Activated T-cell treated with anti-CD3 and anti-CD28 coated beads for 24 hours (primary cell): ENCODE measurements around the gene HCK.

Experiments used
- DNase-seq: peaks from one replicate; pipeline ENCODE4 v3.0.0-alpha.2; 2020; ENCODE audit warnings: low read depth

HCK gene

DNA sequence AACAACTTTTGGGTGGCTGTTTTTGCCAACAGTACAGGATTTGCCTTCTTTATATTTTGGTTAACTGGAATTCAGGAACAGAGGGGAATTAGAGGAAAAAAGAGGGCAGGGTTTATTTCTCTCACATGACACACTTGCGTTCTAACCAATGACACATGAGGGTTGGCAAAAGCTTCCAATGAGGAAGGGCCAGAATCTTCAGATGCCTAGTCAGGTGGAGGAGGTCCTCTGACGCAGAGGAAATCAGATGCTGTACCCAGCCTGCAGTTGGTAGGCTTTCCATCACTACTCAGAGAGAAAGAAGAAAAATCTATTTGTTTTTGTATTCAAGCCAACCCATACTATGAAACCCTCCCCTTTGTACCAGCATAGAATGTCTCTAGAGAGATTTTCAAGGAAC, 78.3 kb downstream of the HCK start:
- DNase-seq = no peak

GRCh38 chr20:32130965-32131364, 78.9 kb downstream of the HCK start:
- DNase-seq = no peak

GRCh38 chr20:32132911-32133549, 81.0 kb downstream of the HCK start:
- DNase-seq = no peak

DNA sequence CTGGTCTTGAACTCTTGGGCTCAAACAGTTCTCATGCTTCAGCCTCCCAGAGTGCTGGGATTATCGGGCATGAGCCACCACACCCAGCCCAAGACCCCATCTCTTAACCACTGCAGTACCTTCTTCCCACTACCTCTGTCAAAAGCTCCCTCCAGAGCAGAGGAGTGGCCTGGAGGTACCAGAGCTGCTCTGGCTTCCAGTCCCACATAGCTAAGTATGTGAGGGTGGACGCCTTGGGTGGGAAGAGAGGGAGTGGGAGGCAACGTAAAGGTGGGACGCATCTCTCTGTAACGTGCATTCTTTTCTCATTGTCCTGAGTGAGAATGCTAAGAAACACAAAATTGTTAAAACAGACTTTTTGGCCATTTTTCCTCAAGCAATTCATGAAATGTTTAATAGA, 82.0 kb downstream of the HCK start:
- DNase-seq = no peak

DNA sequence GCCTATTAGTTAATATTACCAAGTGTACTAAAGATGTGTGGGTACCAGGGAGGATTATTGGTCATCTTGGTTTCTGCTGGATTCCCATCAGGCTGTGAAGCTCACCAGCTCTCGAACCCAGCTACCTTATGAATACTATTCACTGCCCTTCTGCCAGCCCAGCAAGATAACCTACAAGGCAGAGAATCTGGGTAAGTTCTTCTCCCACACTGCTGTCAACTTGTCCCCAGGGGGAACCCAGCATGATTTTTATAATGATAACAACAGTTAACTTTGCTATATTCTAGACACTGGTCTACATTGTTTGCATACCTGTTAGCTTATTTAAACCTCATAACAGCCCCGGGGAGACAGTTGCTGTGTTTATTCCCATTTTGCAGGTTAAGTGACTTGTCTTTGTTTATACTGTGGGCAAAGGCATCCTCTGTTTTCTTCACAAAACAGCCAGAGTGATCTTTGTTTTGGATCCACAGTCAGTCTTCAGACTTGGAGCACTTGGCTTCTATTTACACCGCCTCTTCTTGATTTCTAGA, 84.0 kb downstream of the HCK start:
- DNase-seq = no peak

DNA sequence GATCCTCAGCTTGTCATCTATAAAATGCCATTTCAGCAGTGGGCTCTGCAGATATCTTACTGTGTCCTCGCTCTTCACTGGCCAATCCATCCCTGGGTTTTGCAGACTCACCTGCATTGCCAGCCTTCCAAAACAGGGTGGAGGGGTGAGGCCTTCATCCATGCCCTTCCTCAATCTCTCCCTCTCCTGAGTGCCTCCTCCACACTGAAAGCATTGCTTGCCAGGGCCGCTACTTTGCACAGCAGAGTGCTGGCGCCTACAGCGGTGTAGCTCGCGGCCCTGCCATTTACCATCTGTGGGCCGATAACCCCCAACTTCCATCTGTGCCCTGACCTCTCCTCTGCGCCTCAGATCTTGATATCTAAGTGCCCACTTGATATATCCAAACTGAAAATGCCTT, 86.9 kb downstream of the HCK start:
- DNase-seq = no peak

GRCh38 chr20:32139947-32140346, 87.9 kb downstream of the HCK start:
- DNase-seq = no peak

- no peak for DNase-seq
These were observed 88.6 kb downstream of the HCK start for GRCh38 chr20:32140603-32141002.

GRCh38 chr20:32141465-32141980, 89.5 kb downstream of the HCK start:
- no peak for DNase-seq

- no peak for DNase-seq
These were observed 90.0 kb downstream of the HCK start for GRCh38 chr20:32142088-32142487.

GRCh38 chr20:32142991-32143390, 90.9 kb downstream of the HCK start:
- no peak for DNase-seq

- DNase-seq = no peak
These were observed 93.0 kb downstream of the HCK start for GRCh38 chr20:32144898-32145662.

GRCh38 chr20:32149566-32150170, 97.6 kb downstream of the HCK start:
- DNase-seq = no peak

DNA sequence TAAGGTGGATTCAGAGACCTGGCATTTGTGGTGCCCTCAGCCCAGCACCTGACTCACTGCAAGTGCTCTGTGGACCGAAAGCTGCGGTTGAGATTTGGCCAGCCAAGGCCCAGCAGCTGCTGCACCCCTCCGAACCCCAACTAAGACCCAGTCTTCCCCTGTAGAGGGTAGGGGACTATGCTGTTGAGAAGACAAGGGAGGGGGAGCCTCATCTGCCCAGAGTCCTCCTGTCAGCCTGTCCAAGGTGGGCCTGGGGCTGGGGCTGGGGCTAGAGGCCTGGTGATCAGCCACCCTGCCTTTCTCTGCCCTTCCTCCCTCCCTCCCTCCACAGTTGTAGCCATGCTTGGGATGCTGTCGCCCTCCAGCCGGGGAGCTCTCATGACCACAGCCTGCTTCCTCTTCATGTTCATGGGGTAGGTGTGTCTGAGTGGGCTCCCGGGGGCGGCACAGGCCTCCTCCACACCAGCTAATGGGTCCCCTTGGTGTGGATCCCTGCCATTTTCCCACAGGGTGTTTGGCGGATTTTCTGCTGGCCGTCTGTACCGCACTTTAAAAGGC, 98.3 kb downstream of the HCK start:
- no peak for DNase-seq
